ENCODE measurements around the gene MAN2A2. TPM values are rescaled to one million over a fixed set of nuclear protein-coding genes. Genes with fewer than 3 reads are reported as not detected.

MAN2A2 gene
- total and polyA plus RNA-seq, 9 of the 15 experiments (the other 6 are each of a cell fraction or from before 2014, with no cell fraction given): 7.3 to 151 (median 43.4) TPM

DNA sequence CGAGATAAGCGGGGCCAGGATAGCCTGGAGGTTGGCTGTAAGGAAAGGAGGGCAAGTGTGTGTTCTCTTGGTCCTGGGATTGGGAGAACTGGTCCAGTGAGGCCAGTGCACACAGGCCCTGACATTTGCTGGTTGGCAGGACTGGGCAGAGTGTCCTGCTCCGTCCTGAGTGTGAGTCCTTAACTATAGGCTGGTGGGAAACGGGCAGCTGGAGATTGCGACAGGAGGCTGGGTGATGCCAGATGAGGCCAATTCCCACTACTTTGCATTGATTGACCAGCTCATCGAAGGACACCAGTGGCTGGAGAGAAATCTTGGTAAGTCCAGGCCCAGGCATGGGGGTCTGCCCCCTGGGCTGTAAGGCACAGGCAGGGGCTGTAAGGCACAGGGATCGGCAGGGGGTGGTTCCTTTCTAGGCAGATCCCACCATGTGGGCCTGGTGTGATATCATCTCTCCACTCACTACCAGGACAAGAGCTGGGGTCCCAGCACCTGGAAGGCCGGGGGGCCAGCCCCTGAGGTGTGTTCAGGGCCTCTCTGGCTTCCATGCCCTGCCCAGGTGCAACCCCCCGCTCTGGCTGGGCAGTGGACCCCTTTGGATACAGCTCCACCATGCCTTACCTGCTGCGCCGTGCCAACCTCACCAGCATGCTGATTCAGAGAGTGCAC, 3.2 kb downstream of the MAN2A2 start:
- ATAC-seq (no peak), FAIRE-seq (no peak), DNase-seq (ENCODE audit: extremely low read depth in 1 of 4, low spot score in 3 of 4) (no peak)
- ChIA-PET CTCF (ENCODE audit: low intra/inter-chr PET ratio) (no interaction called here), POLR2A (interaction anchor here (0.6 to 7.0 kb wide), 6 partner anchors 9 to 129 kb away, joined by 3 to 70 read pairs (median 6); partner anchors contain the start of genes HDDC3 and UNC45A)
- H3K27me3 ChIP-seq (ENCODE audit: control insufficient read depth in 2 of 2, insufficient read depth in 2 of 2, low read length in 2 of 2): no peaks in the 10 kb centered on the region
- H3K4me1 ChIP-seq (replicated peaks in 1 of 2; ENCODE audit: control insufficient read depth in 2 of 2, insufficient read depth in 2 of 2, low read length in 2 of 2): peaks cover 14 to 57% of the 10 kb centered on the region in 2 experiments; a peak in 4 of 5 replicates
- no peaks in the 10 kb centered on the region for H3K9me3 ChIP-seq (replicated peaks; ENCODE audit: control insufficient read depth, insufficient read depth, low read depth, low read length)
- intact Hi-C loops (cut with micrococcal nuclease) (no loop called here), in situ Hi-C loops (cut with MboI) (no loop called here)
- no peak overlapping the region for H2AFZ ChIP-seq (ENCODE audit: low read depth, low read length)
- peak overlapping the region; percentile 15; the same call in 1 of the 2 replicates for H3K4me2 ChIP-seq (ENCODE audit: insufficient read depth, low read length)
- H3K9me1 ChIP-seq (ENCODE audit: control insufficient read depth, insufficient read depth, low read length): peaks cover 4% of the 10 kb centered on the region
- H3K27ac ChIP-seq (ENCODE audit: extremely low read depth, low read depth, low read length): no peak overlapping the region; the same call in 2 of the 3 replicates
- no peak overlapping the region for H3K4me3 ChIP-seq
- H3K9ac ChIP-seq (ENCODE audit: insufficient read depth in 1 of 2, low read depth in 2 of 2, low read length in 2 of 2): peak overlapping the region in 1 of 2 experiments; percentile 86; a peak in 2 of 4 replicates
- H3K79me2 ChIP-seq (ENCODE audit: control insufficient read depth, insufficient read depth, low read length): peaks cover 52% of the 10 kb centered on the region
- 95% methylated on average over 11 of the region's 11 CpGs for WGBS (ENCODE audit: insufficient coverage, low coverage, missing lambda C conversion rate)
- no TSS peak for BruUV-seq (replicated peaks)
- no peaks in the 10 kb centered on the region for H4K20me1 ChIP-seq (replicated peaks; ENCODE audit: control insufficient read depth, insufficient read depth, low read length)
- H3K36me3 ChIP-seq (ENCODE audit: control insufficient read depth, insufficient read depth, low read length): peaks cover 68% of the 10 kb centered on the region
- TF ChIP-seq POLR2G (IDR thresholded peaks at IDR 0.05; ENCODE audit: low read depth, low read length) (peak; percentile 27; the same call in 1 of the 2 replicates), MEF2A (IDR thresholded peaks at IDR 0.05; ENCODE audit: control insufficient read depth, low read depth, low read length) (no peak), PHF8 (IDR thresholded peaks at IDR 0.05; ENCODE audit: borderline replicate concordance, low read length) (no peak), ZFX (CRISPR knock-in tag; IDR thresholded peaks at IDR 0.05) (peak; percentile 29; the same call in 1 of the 2 replicates), SOX6 (IDR thresholded peaks at IDR 0.05) (no peak), ZNF165 (CRISPR knock-in tag; IDR thresholded peaks at IDR 0.05; ENCODE audit: borderline replicate concordance) (no peak), RHOXF2B (CRISPR knock-in tag; conservative IDR thresholded peaks at IDR 0.05) (no peak), BRCA1 (IDR thresholded peaks at IDR 0.05) (no peak), BRCA1 (CRISPR knock-in tag; IDR thresholded peaks at IDR 0.05) (0 out of 2 replicates have a peak, but pooled peaks have one; percentile 40)
- TF ChIP-seq, protein P1, sequence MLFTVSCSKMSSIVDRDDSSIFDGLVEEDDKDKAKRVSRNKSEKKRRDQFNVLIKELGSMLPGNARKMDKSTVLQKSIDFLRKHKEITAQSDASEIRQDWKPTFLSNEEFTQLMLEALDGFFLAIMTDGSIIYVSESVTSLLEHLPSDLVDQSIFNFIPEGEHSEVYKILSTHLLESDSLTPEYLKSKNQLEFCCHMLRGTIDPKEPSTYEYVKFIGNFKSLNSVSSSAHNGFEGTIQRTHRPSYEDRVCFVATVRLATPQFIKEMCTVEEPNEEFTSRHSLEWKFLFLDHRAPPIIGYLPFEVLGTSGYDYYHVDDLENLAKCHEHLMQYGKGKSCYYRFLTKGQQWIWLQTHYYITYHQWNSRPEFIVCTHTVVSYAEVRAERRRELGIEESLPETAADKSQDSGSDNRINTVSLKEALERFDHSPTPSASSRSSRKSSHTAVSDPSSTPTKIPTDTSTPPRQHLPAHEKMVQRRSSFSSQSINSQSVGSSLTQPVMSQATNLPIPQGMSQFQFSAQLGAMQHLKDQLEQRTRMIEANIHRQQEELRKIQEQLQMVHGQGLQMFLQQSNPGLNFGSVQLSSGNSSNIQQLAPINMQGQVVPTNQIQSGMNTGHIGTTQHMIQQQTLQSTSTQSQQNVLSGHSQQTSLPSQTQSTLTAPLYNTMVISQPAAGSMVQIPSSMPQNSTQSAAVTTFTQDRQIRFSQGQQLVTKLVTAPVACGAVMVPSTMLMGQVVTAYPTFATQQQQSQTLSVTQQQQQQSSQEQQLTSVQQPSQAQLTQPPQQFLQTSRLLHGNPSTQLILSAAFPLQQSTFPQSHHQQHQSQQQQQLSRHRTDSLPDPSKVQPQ (CRISPR knock-in tag; IDR thresholded peaks at IDR 0.05; ENCODE audit: borderline replicate concordance): no peak
- TF ChIP-seq, protein P2, sequence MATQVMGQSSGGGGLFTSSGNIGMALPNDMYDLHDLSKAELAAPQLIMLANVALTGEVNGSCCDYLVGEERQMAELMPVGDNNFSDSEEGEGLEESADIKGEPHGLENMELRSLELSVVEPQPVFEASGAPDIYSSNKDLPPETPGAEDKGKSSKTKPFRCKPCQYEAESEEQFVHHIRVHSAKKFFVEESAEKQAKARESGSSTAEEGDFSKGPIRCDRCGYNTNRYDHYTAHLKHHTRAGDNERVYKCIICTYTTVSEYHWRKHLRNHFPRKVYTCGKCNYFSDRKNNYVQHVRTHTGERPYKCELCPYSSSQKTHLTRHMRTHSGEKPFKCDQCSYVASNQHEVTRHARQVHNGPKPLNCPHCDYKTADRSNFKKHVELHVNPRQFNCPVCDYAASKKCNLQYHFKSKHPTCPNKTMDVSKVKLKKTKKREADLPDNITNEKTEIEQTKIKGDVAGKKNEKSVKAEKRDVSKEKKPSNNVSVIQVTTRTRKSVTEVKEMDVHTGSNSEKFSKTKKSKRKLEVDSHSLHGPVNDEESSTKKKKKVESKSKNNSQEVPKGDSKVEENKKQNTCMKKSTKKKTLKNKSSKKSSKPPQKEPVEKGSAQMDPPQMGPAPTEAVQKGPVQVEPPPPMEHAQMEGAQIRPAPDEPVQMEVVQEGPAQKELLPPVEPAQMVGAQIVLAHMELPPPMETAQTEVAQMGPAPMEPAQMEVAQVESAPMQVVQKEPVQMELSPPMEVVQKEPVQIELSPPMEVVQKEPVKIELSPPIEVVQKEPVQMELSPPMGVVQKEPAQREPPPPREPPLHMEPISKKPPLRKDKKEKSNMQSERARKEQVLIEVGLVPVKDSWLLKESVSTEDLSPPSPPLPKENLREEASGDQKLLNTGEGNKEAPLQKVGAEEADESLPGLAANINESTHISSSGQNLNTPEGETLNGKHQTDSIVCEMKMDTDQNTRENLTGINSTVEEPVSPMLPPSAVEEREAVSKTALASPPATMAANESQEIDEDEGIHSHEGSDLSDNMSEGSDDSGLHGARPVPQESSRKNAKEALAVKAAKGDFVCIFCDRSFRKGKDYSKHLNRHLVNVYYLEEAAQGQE (IDR thresholded peaks at IDR 0.05; ENCODE audit: borderline replicate concordance): no peak
- TF ChIP-seq, protein P2 (CRISPR knock-in tag; IDR thresholded peaks at IDR 0.05; ENCODE audit: low read depth): no peak
